CD14-positive monocyte (primary cell): ENCODE data around the gene BMP2. TPM values are rescaled to one million over a fixed set of nuclear protein-coding genes. Genes with fewer than 3 reads are reported as not detected.

ENCODE experiments used
- DNase-seq, 3 donors: peaks; one replicate each; pipeline ENCODE4 v3.0.0-alpha.2; 2011 to 2022
- H2AFZ ChIP-seq: 2 replicates; pipeline ENCODE4 v1.6.0; 2012; ENCODE audit warnings: mild to moderate bottlenecking, low read depth, low read length, inconsistent platforms; ENCODE audit not compliant: insufficient read depth, poor library complexity, severe bottlenecking
- H3K27ac ChIP-seq, 2 donors: 1 replicate in 1 of 2; 2 replicates in 1 of 2; pipeline ENCODE4 v1.5.1; 2012 to 2013; ENCODE audit warnings: low read length in 2 of 2, control low read depth in 1 of 2, inconsistent platforms in 1 of 2, low read depth in 1 of 2, mild to moderate bottlenecking in 1 of 2
- H3K27me3 ChIP-seq, 2 donors: one replicate each; pipeline versions ENCODE4 v1.6.0 to v1.6.1; 2011 to 2013; ENCODE audit warnings: low read length in 2 of 2; ENCODE audit not compliant: control insufficient read depth in 2 of 2, insufficient read depth in 2 of 2
- H3K36me3 ChIP-seq, 2 donors: replicated peaks in 1 of 2; 1 replicate in 1 of 2; 2 replicates in 1 of 2; pipeline versions ENCODE4 v1.5.1 to v1.6.1; 2012 to 2013; ENCODE audit warnings: low read length in 2 of 2, control low read depth in 1 of 2, inconsistent platforms in 1 of 2, mild to moderate bottlenecking in 1 of 2; ENCODE audit not compliant: insufficient read depth in 2 of 2, control insufficient read depth in 1 of 2
- H3K4me1 ChIP-seq, 2 donors: 1 replicate in 1 of 2; 2 replicates in 1 of 2; pipeline versions ENCODE4 v1.5.1 to v1.6.1; 2012 to 2013; ENCODE audit warnings: low read length in 2 of 2, control low read depth in 1 of 2, inconsistent platforms in 1 of 2, mild to moderate bottlenecking in 1 of 2, moderate library complexity in 1 of 2; ENCODE audit not compliant: insufficient read depth in 2 of 2, control insufficient read depth in 1 of 2
- H3K4me2 ChIP-seq: replicated peaks from 2 replicates; pipeline ENCODE3; 2012; ENCODE audit warnings: low read length, moderate library complexity, mild to moderate bottlenecking; ENCODE audit not compliant: poor library complexity, severe bottlenecking; ENCODE audit errors: extremely low read depth
- H3K4me3 ChIP-seq, 3 experiments: fragments of 200-600 bp in 1 of 3; sonication (generic) in 1 of 3; replicated peaks in 1 of 3; 1 replicate in 2 of 3; 2 replicates in 1 of 3; pipeline ENCODE4 v1.5.1; 2011 to 2013; ENCODE audit warnings: low read length in 3 of 3, mild to moderate bottlenecking in 3 of 3, control low read depth in 2 of 3, low read depth in 2 of 3, inconsistent platforms in 1 of 3, moderate library complexity in 1 of 3
- H3K79me2 ChIP-seq: 2 replicates; pipeline ENCODE4 v1.6.0; 2012; ENCODE audit warnings: mild to moderate bottlenecking, control low read depth, inconsistent platforms, low read length, moderate library complexity; ENCODE audit not compliant: insufficient read depth
- H3K9ac ChIP-seq: 2 replicates; pipeline ENCODE4 v1.6.0; 2017; ENCODE audit warnings: low read length, mild to moderate bottlenecking; ENCODE audit not compliant: insufficient read depth, poor library complexity, severe bottlenecking
- H3K9me3 ChIP-seq, 2 donors: replicated peaks in 1 of 2; 1 replicate in 1 of 2; 2 replicates in 1 of 2; pipeline versions ENCODE4 v1.5.1 to v1.6.1; 2012 to 2013; ENCODE audit warnings: low read length in 2 of 2, control low read depth in 1 of 2; ENCODE audit not compliant: control insufficient read depth in 1 of 2, insufficient read depth in 1 of 2
- H4K20me1 ChIP-seq: 2 replicates; pipeline ENCODE4 v1.6.0; 2012; ENCODE audit warnings: mild to moderate bottlenecking, low read length, control low read depth, moderate library complexity; ENCODE audit not compliant: insufficient read depth
- H3K27ac Mint-ChIP-seq, 7 donors: one replicate each; pipeline ENCODE4 v1.8.0; 2020; ENCODE audit warnings: mild to moderate bottlenecking in 7 of 7, mixed read lengths in 7 of 7, moderate library complexity in 6 of 7, inconsistent platforms in 2 of 7
- H3K27me3 Mint-ChIP-seq, 3 donors: one replicate each; pipeline ENCODE4 v1.8.0; 2021 to 2022; ENCODE audit warnings: low read depth in 3 of 3, mild to moderate bottlenecking in 3 of 3, mixed read lengths in 3 of 3, moderate library complexity in 3 of 3, inconsistent platforms in 1 of 3
- H3K36me3 Mint-ChIP-seq, 2 donors: one replicate each; pipeline ENCODE4 v1.8.0; 2020; ENCODE audit warnings: mixed read lengths in 2 of 2, inconsistent platforms in 1 of 2, mild to moderate bottlenecking in 1 of 2
- H3K4me1 Mint-ChIP-seq: one replicate; pipeline ENCODE4 v1.8.0; 2020; ENCODE audit warnings: mild to moderate bottlenecking, mixed read lengths
- H3K4me3 Mint-ChIP-seq, 2 donors: one replicate each; pipeline ENCODE4 v1.8.0; 2020; ENCODE audit warnings: mild to moderate bottlenecking in 2 of 2, mixed read lengths in 2 of 2, moderate library complexity in 1 of 2
- H3K9me3 Mint-ChIP-seq, 7 donors: one replicate each; pipeline ENCODE4 v1.8.0; 2020 to 2022; ENCODE audit warnings: mixed read lengths in 7 of 7, mild to moderate bottlenecking in 6 of 7, moderate library complexity in 6 of 7, inconsistent platforms in 2 of 7
- CTCF ChIP-seq: fragments of 200-600 bp; IDR thresholded peaks from one replicate; pipeline ENCODE4 v1.8.0; 2022; ENCODE audit warnings: antibody characterized with exemption, mild to moderate bottlenecking
- WGBS: methylation state at CpG from one replicate; pipeline ENCODE4 v1.1.5; 2013; ENCODE audit warnings: missing lambda C conversion rate; ENCODE audit not compliant: insufficient coverage; 5-methylcytosine and 5-hydroxymethylcytosine counted together
- intact Hi-C, 2 donors: fragments of 100-400 bp; cut with micrococcal nuclease; formaldehyde crosslinking; loops; one replicate each; pipeline versions ENCODE4 v1.15.0 to v1.15.1; 2023
- polyA plus RNA-seq, 3 donors: library from polyadenylated mRNA; depleted of rRNA in 1 of 3; unstranded in 2 of 3; stranded (reverse) in 1 of 3; fragments of 300-500 nt in 2 of 3; fragments of >200 nt in 1 of 3; fragmentation: Illumina TruSeq in 2 of 3; gene quantifications; 1 replicate in 2 of 3; 2 replicates in 1 of 3; pipeline ENCODE4 v1.2.3, GENCODE V29; 2012 to 2021

Gene BMP2
- polyA plus RNA-seq, 3 donors: 0.07 TPM; not detected in 2

- no peaks in the 10 kb centered on the region for H3K36me3 ChIP-seq
- intact Hi-C loops: no loop called here
- H3K36me3 Mint-ChIP-seq: peaks cover 4 to 7% of the 10 kb centered on the region in 2 donors
- peak overlapping the region in 1 of 2 donors; percentile 77 for H3K4me3 Mint-ChIP-seq
- H3K27me3 ChIP-seq: peaks cover 70 to 79% of the 10 kb centered on the region in 2 donors
- H3K9me3 ChIP-seq: peaks cover 4 to 21% of the 10 kb centered on the region in 2 donors
- no peak overlapping the region for H3K4me2 ChIP-seq
- DNase-seq: no peak
- TF ChIP-seq CTCF: no peak
- H3K4me1 Mint-ChIP-seq: peaks cover 15% of the 10 kb centered on the region
- H3K79me2 ChIP-seq: no peaks in the 10 kb centered on the region
- 82% methylated on average over 2 of the region's 3 CpGs for WGBS
- H4K20me1 ChIP-seq: no peaks in the 10 kb centered on the region
- peaks cover 0 to 12% (median 2%) of the 10 kb centered on the region in 7 donors for H3K9me3 Mint-ChIP-seq
- no peak overlapping the region for H3K9ac ChIP-seq
- no peak overlapping the region for H3K27ac ChIP-seq
- no peak overlapping the region for H3K27ac Mint-ChIP-seq
- H3K27me3 Mint-ChIP-seq: peaks cover 58 to 77% (median 77%) of the 10 kb centered on the region in 3 donors
- H3K4me3 ChIP-seq: no peak overlapping the region
- H3K4me1 ChIP-seq: peaks cover 10 to 16% of the 10 kb centered on the region in 2 donors
- H2AFZ ChIP-seq: no peak overlapping the region
These were observed 3.3 kb downstream of the BMP2 start for GRCh38 chr20:6770786-6771100.

GRCh38 chr20:6780433-6781190 is 13.1 kb downstream of the BMP2 start:
- H3K36me3 Mint-ChIP-seq: no peaks in the 10 kb centered on the region
- H3K4me1 ChIP-seq: no peaks in the 10 kb centered on the region
- WGBS: 93% methylated on average over 4 of the region's 5 CpGs

More at GRCh38 chr20:6780433-6781190, 13.1 kb downstream of the BMP2 start:
- no peak overlapping the region for H3K4me3 ChIP-seq
- intact Hi-C loops: no loop called here
- H3K9ac ChIP-seq: no peak overlapping the region
- H3K36me3 ChIP-seq: no peaks in the 10 kb centered on the region
- H3K9me3 Mint-ChIP-seq: no peaks in the 10 kb centered on the region
- H3K27ac Mint-ChIP-seq: no peak overlapping the region
- H3K27ac ChIP-seq: no peak overlapping the region
- DNase-seq: no peak
- H3K79me2 ChIP-seq: no peaks in the 10 kb centered on the region
- H3K9me3 ChIP-seq: no peaks in the 10 kb centered on the region
- no peak overlapping the region for H3K4me3 Mint-ChIP-seq
- no peak overlapping the region for H3K4me2 ChIP-seq
- no peak for TF ChIP-seq CTCF
- H3K27me3 Mint-ChIP-seq: peaks cover 3 to 22% (median 4%) of the 10 kb centered on the region in 3 donors
- peaks cover 4 to 18% of the 10 kb centered on the region in 2 donors for H3K27me3 ChIP-seq
- no peaks in the 10 kb centered on the region for H3K4me1 Mint-ChIP-seq
- H4K20me1 ChIP-seq: no peaks in the 10 kb centered on the region
- no peak overlapping the region for H2AFZ ChIP-seq
